ENCODE measurements around the gene UMPS. TPM values are rescaled to one million over a fixed set of nuclear protein-coding genes. Genes with fewer than 3 reads are reported as not detected.

Gene UMPS
- polyA plus RNA-seq, 1 donor (not counting 4 experiments of a cell fraction or from before 2014, with no cell fraction given): 53.7 TPM

DNA sequence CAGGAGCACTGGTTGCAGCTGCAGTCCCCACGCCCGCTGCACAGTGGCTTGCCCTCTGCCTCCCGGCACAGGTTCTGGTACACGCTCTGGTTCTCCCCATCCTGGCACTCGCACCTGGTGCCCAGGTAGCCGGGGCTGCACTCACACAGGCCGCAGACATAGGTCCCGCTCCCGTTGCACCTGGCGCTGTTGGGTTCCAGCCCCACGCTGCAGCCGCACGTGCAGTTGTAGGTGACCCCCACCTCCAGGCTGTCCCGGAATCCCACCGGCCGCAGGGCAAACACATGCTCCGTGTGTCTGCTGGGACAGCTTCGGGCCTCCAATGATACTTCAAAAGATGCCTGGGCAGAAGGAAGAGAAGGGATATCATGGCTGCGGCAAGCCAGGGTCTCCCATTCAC is 66.2 kb downstream of the UMPS start:
- no peak for DNase-seq (ENCODE audit: low read depth, low spot score)
- TF ChIP-seq, protein P1, sequence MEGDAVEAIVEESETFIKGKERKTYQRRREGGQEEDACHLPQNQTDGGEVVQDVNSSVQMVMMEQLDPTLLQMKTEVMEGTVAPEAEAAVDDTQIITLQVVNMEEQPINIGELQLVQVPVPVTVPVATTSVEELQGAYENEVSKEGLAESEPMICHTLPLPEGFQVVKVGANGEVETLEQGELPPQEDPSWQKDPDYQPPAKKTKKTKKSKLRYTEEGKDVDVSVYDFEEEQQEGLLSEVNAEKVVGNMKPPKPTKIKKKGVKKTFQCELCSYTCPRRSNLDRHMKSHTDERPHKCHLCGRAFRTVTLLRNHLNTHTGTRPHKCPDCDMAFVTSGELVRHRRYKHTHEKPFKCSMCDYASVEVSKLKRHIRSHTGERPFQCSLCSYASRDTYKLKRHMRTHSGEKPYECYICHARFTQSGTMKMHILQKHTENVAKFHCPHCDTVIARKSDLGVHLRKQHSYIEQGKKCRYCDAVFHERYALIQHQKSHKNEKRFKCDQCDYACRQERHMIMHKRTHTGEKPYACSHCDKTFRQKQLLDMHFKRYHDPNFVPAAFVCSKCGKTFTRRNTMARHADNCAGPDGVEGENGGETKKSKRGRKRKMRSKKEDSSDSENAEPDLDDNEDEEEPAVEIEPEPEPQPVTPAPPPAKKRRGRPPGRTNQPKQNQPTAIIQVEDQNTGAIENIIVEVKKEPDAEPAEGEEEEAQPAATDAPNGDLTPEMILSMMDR (optimal IDR thresholded peaks at IDR 0.05 in 1 of 3, IDR thresholded peaks at IDR 0.05 in 1 of 3, conservative IDR thresholded peaks at IDR 0.05 in 1 of 3; ENCODE audit: extremely low read depth in 1 of 3, insufficient read depth in 2 of 3, low read length in 3 of 3): no peak
- no peak for TF ChIP-seq EZH2 (IDR thresholded peaks at IDR 0.05; ENCODE audit: low read length)
- H3K9ac ChIP-seq (ENCODE audit: control insufficient read depth, extremely low read depth, insufficient read depth, low read length): no peak overlapping the region
- dilution Hi-C loops (cut with MboI; ENCODE audit: extremely low pct_ligation_motif_present, low sequenced_read_pairs): no loop called here
- no peak for FAIRE-seq
- no peaks in the 10 kb centered on the region for H3K27me3 ChIP-seq (ENCODE audit: control insufficient read depth, extremely low read depth, insufficient read depth, low read length)
- no peaks in the 10 kb centered on the region for H3K9me1 ChIP-seq (ENCODE audit: control insufficient read depth, extremely low read depth, insufficient read depth, low read length)
- H3K4me2 ChIP-seq (ENCODE audit: control insufficient read depth, extremely low read depth, insufficient read depth, low read depth, low read length): no peak overlapping the region
- H3K4me3 ChIP-seq (ENCODE audit: control insufficient read depth in 2 of 3, extremely low read depth in 1 of 3, insufficient read depth in 2 of 3, low read depth in 1 of 3, low read length in 3 of 3): no peak overlapping the region
- H3K27ac ChIP-seq (ENCODE audit: control insufficient read depth, insufficient read depth, low read length): no peak overlapping the region
- no peak overlapping the region for H2AFZ ChIP-seq (ENCODE audit: control insufficient read depth, low read length)
- no peaks in the 10 kb centered on the region for H3K9me3 ChIP-seq (ENCODE audit: control insufficient read depth, low read depth, low read length)
- H3K4me1 ChIP-seq (ENCODE audit: control insufficient read depth, extremely low read depth, insufficient read depth, low read length): peaks cover 30% of the 10 kb centered on the region
- H3K79me2 ChIP-seq (ENCODE audit: control insufficient read depth, insufficient read depth, low read length): no peaks in the 10 kb centered on the region
- H4K20me1 ChIP-seq (ENCODE audit: control insufficient read depth, extremely low read depth, insufficient read depth, low read length): peaks cover 3% of the 10 kb centered on the region
- peaks cover 11 to 28% of the 10 kb centered on the region in 2 experiments for H3K36me3 ChIP-seq (ENCODE audit: control insufficient read depth in 2 of 2, extremely low read depth in 1 of 2, insufficient read depth in 2 of 2, low read length in 2 of 2)

DNA sequence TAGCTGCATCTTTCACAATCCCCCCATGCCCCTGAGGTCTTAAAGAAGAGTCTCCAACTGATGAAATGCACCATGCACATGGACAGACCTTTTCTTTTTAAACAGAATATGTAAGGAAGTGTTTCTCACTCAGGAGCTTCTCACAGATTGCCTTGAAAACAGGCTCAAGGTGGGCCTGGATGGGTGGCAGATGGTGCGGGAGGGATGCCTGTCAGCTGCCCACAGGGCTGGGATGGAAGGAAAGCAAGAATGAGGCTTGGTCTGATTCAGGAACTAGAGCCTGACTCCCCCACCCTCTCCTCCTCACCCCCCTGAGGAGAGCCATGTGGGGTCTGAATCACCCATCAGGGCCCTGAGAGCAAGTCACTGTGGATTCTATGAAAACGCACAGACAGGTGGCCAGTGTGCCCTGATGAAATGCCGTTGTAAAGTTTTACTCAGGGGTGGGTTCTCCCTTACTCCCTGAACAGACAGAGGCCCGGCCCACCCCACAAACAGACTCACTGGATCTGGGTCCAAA is 67.2 kb downstream of the UMPS start:
- Histone ChIP-seq H3K79me2 (ENCODE audit: control insufficient read depth, insufficient read depth, low read length) (no peaks in the 10 kb centered on the region), H3K27me3 (ENCODE audit: control insufficient read depth, extremely low read depth, insufficient read depth, low read length) (no peaks in the 10 kb centered on the region), H3K27ac (ENCODE audit: control insufficient read depth, insufficient read depth, low read length) (no peak overlapping the region), H3K9me3 (ENCODE audit: control insufficient read depth, low read depth, low read length) (no peaks in the 10 kb centered on the region), H3K4me1 (ENCODE audit: control insufficient read depth, extremely low read depth, insufficient read depth, low read length) (peaks cover 20% of the 10 kb centered on the region), H4K20me1 (ENCODE audit: control insufficient read depth, extremely low read depth, insufficient read depth, low read length) (peaks cover 3% of the 10 kb centered on the region), H3K9me1 (ENCODE audit: control insufficient read depth, extremely low read depth, insufficient read depth, low read length) (no peaks in the 10 kb centered on the region), H2AFZ (ENCODE audit: control insufficient read depth, low read length) (no peak overlapping the region), H3K9ac (ENCODE audit: control insufficient read depth, extremely low read depth, insufficient read depth, low read length) (no peak overlapping the region), H3K36me3 (ENCODE audit: control insufficient read depth in 2 of 2, extremely low read depth in 1 of 2, insufficient read depth in 2 of 2, low read length in 2 of 2) (peaks cover 15 to 30% of the 10 kb centered on the region in 2 experiments), H3K4me3 (ENCODE audit: control insufficient read depth in 2 of 3, extremely low read depth in 1 of 3, insufficient read depth in 2 of 3, low read depth in 1 of 3, low read length in 3 of 3) (no peak overlapping the region), H3K4me2 (ENCODE audit: control insufficient read depth, extremely low read depth, insufficient read depth, low read depth, low read length) (no peak overlapping the region)
- TF ChIP-seq, protein P1 (optimal IDR thresholded peaks at IDR 0.05 in 1 of 3, IDR thresholded peaks at IDR 0.05 in 1 of 3, conservative IDR thresholded peaks at IDR 0.05 in 1 of 3; ENCODE audit: extremely low read depth in 1 of 3, insufficient read depth in 2 of 3, low read length in 3 of 3): no peak
- TF ChIP-seq EZH2 (IDR thresholded peaks at IDR 0.05; ENCODE audit: low read length): no peak
- FAIRE-seq (no peak), DNase-seq (ENCODE audit: low read depth, low spot score) (no peak)
- dilution Hi-C loops (cut with MboI; ENCODE audit: extremely low pct_ligation_motif_present, low sequenced_read_pairs): no loop called here

Small RNAs within 50 kb of the gene (small RNA-seq; reads per million reads assigned to genes)
- 0 reads per million in 3 experiments for gene MIR544B (ENCODE audit: insufficient read length in 3 of 3, low read depth in 3 of 3, low replicate concordance in 1 of 3)

Other genes with a start within 250 kb of the UMPS start
- gene ITGB5, start 156.9 kb downstream of the UMPS start, polyA plus RNA-seq: 136 to 145 TPM (median 136 TPM) in 3 replicates
- not detected in 3 replicates for gene MUC13, start 204.3 kb downstream of the UMPS start, polyA plus RNA-seq